Liver (tissue), 9 donors: ENCODE data around the gene C2CD4C. TPM values are rescaled to one million over a fixed set of nuclear protein-coding genes. Genes with fewer than 3 reads are reported as not detected.
"Not testable (repeated sequence)": the region's sequence is repeated elsewhere in the genome, so short reads cannot be mapped to it uniquely, and the experiment has no call there.

Experiments used
- DNase-seq: peaks from one replicate; pipeline ENCODE4 v3.0.0-alpha.2; 2017; ENCODE audit warnings: low spot score
- H3K27ac ChIP-seq, 2 donors: one replicate each; pipeline ENCODE4 v1.7.0; 2013; ENCODE audit warnings: inconsistent platforms in 2 of 2, low read length in 2 of 2, control low read depth in 1 of 2, low read depth in 1 of 2, mild to moderate bottlenecking in 1 of 2
- H3K27me3 ChIP-seq, 4 donors: one replicate each; pipeline versions ENCODE4 v1.6.1 to v1.7.0; 2013; ENCODE audit warnings: low read length in 3 of 4, inconsistent platforms in 1 of 4, mild to moderate bottlenecking in 1 of 4, moderate library complexity in 1 of 4; ENCODE audit not compliant: control insufficient read depth in 4 of 4, insufficient read depth in 4 of 4
- H3K36me3 ChIP-seq, 4 donors: one replicate each; pipeline versions ENCODE4 v1.6.1 to v1.7.0; 2013; ENCODE audit warnings: low read length in 3 of 4, mild to moderate bottlenecking in 3 of 4, low read depth in 1 of 4, moderate library complexity in 1 of 4; ENCODE audit not compliant: control insufficient read depth in 4 of 4, insufficient read depth in 3 of 4
- H3K4me1 ChIP-seq, 4 donors: one replicate each; pipeline versions ENCODE4 v1.6.1 to v1.7.0; 2013; ENCODE audit warnings: low read length in 3 of 4, mild to moderate bottlenecking in 3 of 4, moderate library complexity in 1 of 4; ENCODE audit not compliant: control insufficient read depth in 4 of 4, insufficient read depth in 4 of 4
- H3K4me3 ChIP-seq, 3 donors: one replicate each; pipeline versions ENCODE4 v1.6.1 to v1.7.0; 2013; ENCODE audit warnings: low read length in 3 of 3, control low read depth in 1 of 3, low read depth in 1 of 3, mild to moderate bottlenecking in 1 of 3
- H3K9ac ChIP-seq, 2 donors: one replicate each; pipeline ENCODE4 v1.7.0; 2013; ENCODE audit warnings: low read length in 2 of 2, mild to moderate bottlenecking in 2 of 2, moderate library complexity in 2 of 2, control low read depth in 1 of 2, low read depth in 1 of 2
- H3K9me3 ChIP-seq, 4 donors: one replicate each; pipeline versions ENCODE4 v1.6.1 to v1.7.0; 2013; ENCODE audit warnings: low read length in 3 of 4; ENCODE audit not compliant: control insufficient read depth in 4 of 4
- EGR1 ChIP-seq, 2 donors: IDR thresholded peaks; 2 replicates each; pipeline ENCODE4 v1.6.1; 2016 to 2018; ENCODE audit warnings: antibody characterized with exemption in 2 of 2, low read depth in 2 of 2
- FOXA2 ChIP-seq: IDR thresholded peaks from 2 replicates; pipeline ENCODE4 v1.6.1; 2016; ENCODE audit warnings: antibody characterized with exemption
- GABPA ChIP-seq, 2 donors: IDR thresholded peaks in 1 of 2; conservative IDR thresholded peaks in 1 of 2; 2 replicates each; pipeline ENCODE4 v1.6.1; 2016; ENCODE audit warnings: antibody characterized with exemption in 2 of 2, mild to moderate bottlenecking in 1 of 2, moderate library complexity in 1 of 2
- HNF4A ChIP-seq, 2 donors: conservative IDR thresholded peaks; 2 replicates each; pipeline ENCODE4 v1.6.1; 2016; ENCODE audit warnings: antibody characterized with exemption in 2 of 2, mild to moderate bottlenecking in 2 of 2
- JUND ChIP-seq, 2 donors: IDR thresholded peaks; 2 replicates each; pipeline ENCODE4 v1.6.1; 2016; ENCODE audit warnings: antibody characterized with exemption in 2 of 2
- NR2F2 ChIP-seq: IDR thresholded peaks from 2 replicates; pipeline ENCODE4 v1.6.1; 2016; ENCODE audit warnings: antibody characterized with exemption
- RXRA ChIP-seq, 2 donors: IDR thresholded peaks; 2 replicates each; pipeline ENCODE4 v1.6.1; 2017 to 2018; ENCODE audit warnings: antibody characterized with exemption in 2 of 2, mild to moderate bottlenecking in 1 of 2
- SP1 ChIP-seq: IDR thresholded peaks from 2 replicates; pipeline ENCODE4 v1.6.1; 2018; ENCODE audit warnings: antibody characterized with exemption, mild to moderate bottlenecking
- TAF1 ChIP-seq: conservative IDR thresholded peaks from 2 replicates; pipeline ENCODE4 v1.6.1; 2016; ENCODE audit warnings: antibody characterized with exemption, mild to moderate bottlenecking
- YY1 ChIP-seq: IDR thresholded peaks from 2 replicates; pipeline ENCODE4 v1.6.1; 2016; ENCODE audit warnings: antibody characterized with exemption, mild to moderate bottlenecking
- WGBS: extraction: QIAGEN DNeasy Blood & Tissue Kit; methylation state at CpG from one replicate; pipeline ENCODE4 v1.1.7; 2013; 5-methylcytosine and 5-hydroxymethylcytosine counted together
- polyA plus RNA-seq, 2 donors: library from polyadenylated mRNA; stranded (reverse) in 1 of 2; unstranded in 1 of 2; fragments of 200-250 nt in 1 of 2; fragments of >200 nt in 1 of 2; fragmentation: Nextera tagmentation in 1 of 2; extraction: Ambion mirVana in 1 of 2; gene quantifications; one replicate each; pipeline versions ENCODE4 v1.2.1 to v1.2.3, GENCODE V29; 2013 to 2015
- total RNA-seq, 2 donors: library from RNA; depleted of rRNA; stranded (reverse); fragments of >200 nt; gene quantifications; one replicate each; pipeline ENCODE4 v1.2.3, GENCODE V29; 2014
- TF ChIP-seq, protein P1 (sequence below): IDR thresholded peaks from 2 replicates; pipeline ENCODE4 v1.6.1; 2016; ENCODE audit warnings: antibody characterized with exemption
- TF ChIP-seq, protein P2 (sequence below): IDR thresholded peaks from 2 replicates; pipeline ENCODE4 v1.6.1; 2016; ENCODE audit warnings: antibody characterized with exemption, mild to moderate bottlenecking
- TF ChIP-seq, protein P3 (sequence below): IDR thresholded peaks from 2 replicates; pipeline ENCODE4 v1.6.1; 2016; ENCODE audit warnings: antibody characterized with exemption
- TF ChIP-seq, protein P4 (sequence below): fragments of 150-350 bp; IDR thresholded peaks from 2 replicates; pipeline ENCODE4 v1.5.1; 2017; ENCODE audit warnings: improper control_type of control experiment, low read depth, low read length; ENCODE audit not compliant: missing input control
- donor health status: healthy.
- donor health status: healthy.
- donor health status: healthy.
- donor health status: healthy.
- donor health status: healthy.

Gene C2CD4C
- total and polyA plus RNA-seq, 4 donors, result 0.08 to 0.42 (median 0.19) TPM

- Histone ChIP-seq H3K36me3 (no peaks in the 10 kb centered on the region), H3K27ac (no peak overlapping the region), H3K9ac (no peak overlapping the region), H3K4me1 (no peaks in the 10 kb centered on the region), H3K4me3 (no peak overlapping the region), H3K9me3 (no peaks in the 10 kb centered on the region), H3K27me3 (no peaks in the 10 kb centered on the region)
- no peak for TF ChIP-seq NR2F2
- no peak for TF ChIP-seq GABPA (IDR thresholded peaks at IDR 0.05 in 1 of 2, conservative IDR thresholded peaks at IDR 0.05 in 1 of 2)
- no peak for TF ChIP-seq FOXA2
- TF ChIP-seq, protein P1, sequence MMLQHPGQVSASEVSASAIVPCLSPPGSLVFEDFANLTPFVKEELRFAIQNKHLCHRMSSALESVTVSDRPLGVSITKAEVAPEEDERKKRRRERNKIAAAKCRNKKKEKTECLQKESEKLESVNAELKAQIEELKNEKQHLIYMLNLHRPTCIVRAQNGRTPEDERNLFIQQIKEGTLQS, result no peak
- no peak for TF ChIP-seq JUND (IDR thresholded peaks at IDR 0.05)
- TF ChIP-seq, protein P2, sequence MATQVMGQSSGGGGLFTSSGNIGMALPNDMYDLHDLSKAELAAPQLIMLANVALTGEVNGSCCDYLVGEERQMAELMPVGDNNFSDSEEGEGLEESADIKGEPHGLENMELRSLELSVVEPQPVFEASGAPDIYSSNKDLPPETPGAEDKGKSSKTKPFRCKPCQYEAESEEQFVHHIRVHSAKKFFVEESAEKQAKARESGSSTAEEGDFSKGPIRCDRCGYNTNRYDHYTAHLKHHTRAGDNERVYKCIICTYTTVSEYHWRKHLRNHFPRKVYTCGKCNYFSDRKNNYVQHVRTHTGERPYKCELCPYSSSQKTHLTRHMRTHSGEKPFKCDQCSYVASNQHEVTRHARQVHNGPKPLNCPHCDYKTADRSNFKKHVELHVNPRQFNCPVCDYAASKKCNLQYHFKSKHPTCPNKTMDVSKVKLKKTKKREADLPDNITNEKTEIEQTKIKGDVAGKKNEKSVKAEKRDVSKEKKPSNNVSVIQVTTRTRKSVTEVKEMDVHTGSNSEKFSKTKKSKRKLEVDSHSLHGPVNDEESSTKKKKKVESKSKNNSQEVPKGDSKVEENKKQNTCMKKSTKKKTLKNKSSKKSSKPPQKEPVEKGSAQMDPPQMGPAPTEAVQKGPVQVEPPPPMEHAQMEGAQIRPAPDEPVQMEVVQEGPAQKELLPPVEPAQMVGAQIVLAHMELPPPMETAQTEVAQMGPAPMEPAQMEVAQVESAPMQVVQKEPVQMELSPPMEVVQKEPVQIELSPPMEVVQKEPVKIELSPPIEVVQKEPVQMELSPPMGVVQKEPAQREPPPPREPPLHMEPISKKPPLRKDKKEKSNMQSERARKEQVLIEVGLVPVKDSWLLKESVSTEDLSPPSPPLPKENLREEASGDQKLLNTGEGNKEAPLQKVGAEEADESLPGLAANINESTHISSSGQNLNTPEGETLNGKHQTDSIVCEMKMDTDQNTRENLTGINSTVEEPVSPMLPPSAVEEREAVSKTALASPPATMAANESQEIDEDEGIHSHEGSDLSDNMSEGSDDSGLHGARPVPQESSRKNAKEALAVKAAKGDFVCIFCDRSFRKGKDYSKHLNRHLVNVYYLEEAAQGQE, result no peak
- TF ChIP-seq EGR1 (IDR thresholded peaks at IDR 0.05; ENCODE audit: low read depth in 2 of 2), result no peak
- TF ChIP-seq YY1, result no peak
- no peak for DNase-seq
- 84% methylated on average over 5 of the region's 5 CpGs for WGBS
Measured at GRCh38 chr19:395467-395866, 13.5 kb downstream of the C2CD4C start.

- H3K9ac ChIP-seq, H3K9me3 ChIP-seq, DNase-seq, H3K27me3 ChIP-seq, H3K4me3 ChIP-seq, H3K36me3 ChIP-seq, H3K4me1 ChIP-seq, H3K27ac ChIP-seq: not testable (repeated sequence)
- WGBS, result 96% methylated on average over 1 of the region's 1 CpG
Measured at GRCh38 chr19:394857-395256, 14.1 kb downstream of the C2CD4C start.

DNA sequence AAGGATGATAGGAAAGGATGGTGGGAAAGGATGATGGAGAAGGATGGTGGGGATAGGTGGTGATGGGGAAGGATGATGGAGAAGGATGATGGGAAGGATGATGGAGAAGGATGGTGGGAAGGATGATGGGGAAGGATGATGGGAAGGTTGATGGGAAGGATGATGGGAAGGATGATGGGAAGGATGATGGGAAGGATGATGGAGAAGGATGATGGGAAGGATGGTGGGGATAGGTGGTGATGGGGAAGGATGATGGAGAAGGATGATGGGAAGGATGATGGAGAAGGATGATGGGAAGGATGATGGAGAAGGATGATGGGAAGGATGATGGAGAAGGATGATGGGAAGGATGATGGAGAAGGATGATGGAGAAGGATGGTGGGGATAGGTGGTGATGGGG is 15.4 kb downstream of the C2CD4C start:
- not testable (repeated sequence) for H3K27ac ChIP-seq, H3K4me3 ChIP-seq, DNase-seq, H3K27me3 ChIP-seq, H3K9me3 ChIP-seq, H3K9ac ChIP-seq, H3K4me1 ChIP-seq, H3K36me3 ChIP-seq

DNA sequence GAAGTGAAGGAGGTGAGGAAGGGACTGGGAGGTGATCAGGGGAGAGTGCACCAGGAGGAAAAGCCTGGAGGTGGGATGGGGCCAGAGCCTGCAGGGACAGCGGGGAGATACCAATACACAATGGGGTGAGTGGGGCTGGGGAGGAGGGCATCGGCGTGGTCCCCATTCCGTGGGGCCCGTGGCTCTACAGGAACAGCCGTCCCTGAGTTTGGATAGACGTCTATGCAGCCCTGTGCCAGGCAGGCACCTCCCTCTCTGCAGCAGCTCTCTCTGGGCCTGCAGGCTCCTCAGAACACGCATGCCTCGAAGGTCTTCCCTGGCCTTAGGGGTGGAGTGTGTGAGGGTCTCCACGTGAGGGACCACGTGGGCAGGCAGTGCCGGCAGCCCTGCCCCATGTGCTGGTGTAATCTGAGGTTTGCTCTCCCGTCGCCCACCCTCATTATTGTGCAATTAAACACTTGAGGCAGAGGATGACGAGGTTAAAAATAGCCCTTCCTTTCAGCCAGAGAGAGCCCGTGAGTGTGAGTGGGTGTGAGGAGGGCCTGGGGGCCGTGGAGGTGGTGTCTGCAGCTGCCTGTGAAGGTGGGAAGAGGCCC is 16.5 kb downstream of the C2CD4C start:
- Histone ChIP-seq H3K27ac (no peak overlapping the region), H3K9me3 (no peaks in the 10 kb centered on the region), H3K36me3 (no peaks in the 10 kb centered on the region), H3K4me1 (no peaks in the 10 kb centered on the region), H3K27me3 (peaks cover 0 to 4% (median 0%) of the 10 kb centered on the region in 4 donors), H3K9ac (no peak overlapping the region), H3K4me3 (no peak overlapping the region)
- no peak for TF ChIP-seq RXRA (IDR thresholded peaks at IDR 0.05)
- TF ChIP-seq, protein P3, sequence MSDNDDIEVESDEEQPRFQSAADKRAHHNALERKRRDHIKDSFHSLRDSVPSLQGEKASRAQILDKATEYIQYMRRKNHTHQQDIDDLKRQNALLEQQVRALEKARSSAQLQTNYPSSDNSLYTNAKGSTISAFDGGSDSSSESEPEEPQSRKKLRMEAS, result no peak
- TF ChIP-seq JUND (IDR thresholded peaks at IDR 0.05), result no peak
- TF ChIP-seq EGR1 (IDR thresholded peaks at IDR 0.05; ENCODE audit: low read depth in 2 of 2), result no peak
- TF ChIP-seq TAF1, result no peak
- TF ChIP-seq, protein P2, result no peak
- TF ChIP-seq, protein P4, sequence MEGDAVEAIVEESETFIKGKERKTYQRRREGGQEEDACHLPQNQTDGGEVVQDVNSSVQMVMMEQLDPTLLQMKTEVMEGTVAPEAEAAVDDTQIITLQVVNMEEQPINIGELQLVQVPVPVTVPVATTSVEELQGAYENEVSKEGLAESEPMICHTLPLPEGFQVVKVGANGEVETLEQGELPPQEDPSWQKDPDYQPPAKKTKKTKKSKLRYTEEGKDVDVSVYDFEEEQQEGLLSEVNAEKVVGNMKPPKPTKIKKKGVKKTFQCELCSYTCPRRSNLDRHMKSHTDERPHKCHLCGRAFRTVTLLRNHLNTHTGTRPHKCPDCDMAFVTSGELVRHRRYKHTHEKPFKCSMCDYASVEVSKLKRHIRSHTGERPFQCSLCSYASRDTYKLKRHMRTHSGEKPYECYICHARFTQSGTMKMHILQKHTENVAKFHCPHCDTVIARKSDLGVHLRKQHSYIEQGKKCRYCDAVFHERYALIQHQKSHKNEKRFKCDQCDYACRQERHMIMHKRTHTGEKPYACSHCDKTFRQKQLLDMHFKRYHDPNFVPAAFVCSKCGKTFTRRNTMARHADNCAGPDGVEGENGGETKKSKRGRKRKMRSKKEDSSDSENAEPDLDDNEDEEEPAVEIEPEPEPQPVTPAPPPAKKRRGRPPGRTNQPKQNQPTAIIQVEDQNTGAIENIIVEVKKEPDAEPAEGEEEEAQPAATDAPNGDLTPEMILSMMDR, result no peak
- no peak for TF ChIP-seq HNF4A (conservative IDR thresholded peaks at IDR 0.05)
- TF ChIP-seq SP1, result no peak
- TF ChIP-seq NR2F2, result no peak
- 62% methylated on average over 17 of the region's 17 CpGs for WGBS
- DNase-seq, result no peak
